Skeletal muscle tissue (tissue), 4 donors: ENCODE results near the gene NHLRC2. TPM values are rescaled to one million over a fixed set of nuclear protein-coding genes. Genes with fewer than 3 reads are reported as not detected.

Experiments
- H3K27ac ChIP-seq: one replicate; pipeline ENCODE4 v1.7.0; 2013; ENCODE audit warnings: mild to moderate bottlenecking, low read depth, low read length, inconsistent platforms
- H3K27me3 ChIP-seq, 3 donors: one replicate each; pipeline ENCODE4 v1.7.0; 2013; ENCODE audit warnings: low read length in 3 of 3; ENCODE audit not compliant: control insufficient read depth in 3 of 3, insufficient read depth in 3 of 3
- H3K36me3 ChIP-seq, 3 donors: one replicate each; pipeline ENCODE4 v1.7.0; 2013; ENCODE audit warnings: low read length in 3 of 3; ENCODE audit not compliant: control insufficient read depth in 3 of 3, insufficient read depth in 3 of 3
- H3K4me1 ChIP-seq, 3 donors: one replicate each; pipeline ENCODE4 v1.7.0; 2013; ENCODE audit warnings: low read length in 3 of 3, mild to moderate bottlenecking in 3 of 3; ENCODE audit not compliant: control insufficient read depth in 3 of 3, insufficient read depth in 3 of 3
- H3K4me3 ChIP-seq, 3 donors: one replicate each; pipeline ENCODE4 v1.7.0; 2013; ENCODE audit warnings: low read length in 3 of 3
- H3K9ac ChIP-seq, 3 donors: one replicate each; pipeline ENCODE4 v1.7.0; 2013; ENCODE audit warnings: low read length in 3 of 3, mild to moderate bottlenecking in 3 of 3, moderate library complexity in 2 of 3, low read depth in 1 of 3
- H3K9me3 ChIP-seq, 3 donors: one replicate each; pipeline ENCODE4 v1.7.0; 2013; ENCODE audit warnings: low read length in 3 of 3; ENCODE audit not compliant: control insufficient read depth in 3 of 3
- total RNA-seq: library from RNA; depleted of rRNA; stranded (reverse); fragments of >200 nt; gene quantifications from one replicate; pipeline ENCODE4 v1.2.3, GENCODE V29; 2014
- donor health status: Osteomylitis.

Gene NHLRC2
- total RNA-seq, 1 donor from 2014 or later, result 15.1 TPM

DNA sequence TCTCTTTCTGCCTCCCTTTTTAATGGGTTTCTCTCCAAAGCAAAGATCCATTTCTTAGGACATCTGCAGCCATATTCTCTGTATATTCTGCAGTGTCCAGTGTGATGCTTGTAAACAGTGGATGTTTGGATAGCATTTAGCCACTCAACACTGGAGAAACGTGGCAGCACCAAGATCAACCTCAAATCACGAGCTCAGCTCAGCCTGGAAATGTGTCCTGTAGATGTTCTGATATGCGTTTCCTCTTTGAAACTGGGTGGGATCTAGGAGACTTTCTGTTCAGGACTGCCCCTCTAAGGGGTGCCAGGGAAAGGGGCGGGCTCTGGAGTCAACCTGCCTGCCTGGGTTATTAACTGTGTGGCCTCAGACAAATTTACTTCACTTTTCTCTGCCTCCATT, 91.2 kb downstream of the NHLRC2 start:
- Histone ChIP-seq H3K4me3 (no peak overlapping the region), H3K27ac (no peak overlapping the region), H3K9me3 (no peaks in the 10 kb centered on the region), H3K36me3 (no peaks in the 10 kb centered on the region), H3K9ac (no peak overlapping the region), H3K27me3 (no peaks in the 10 kb centered on the region), H3K4me1 (no peaks in the 10 kb centered on the region)

DNA sequence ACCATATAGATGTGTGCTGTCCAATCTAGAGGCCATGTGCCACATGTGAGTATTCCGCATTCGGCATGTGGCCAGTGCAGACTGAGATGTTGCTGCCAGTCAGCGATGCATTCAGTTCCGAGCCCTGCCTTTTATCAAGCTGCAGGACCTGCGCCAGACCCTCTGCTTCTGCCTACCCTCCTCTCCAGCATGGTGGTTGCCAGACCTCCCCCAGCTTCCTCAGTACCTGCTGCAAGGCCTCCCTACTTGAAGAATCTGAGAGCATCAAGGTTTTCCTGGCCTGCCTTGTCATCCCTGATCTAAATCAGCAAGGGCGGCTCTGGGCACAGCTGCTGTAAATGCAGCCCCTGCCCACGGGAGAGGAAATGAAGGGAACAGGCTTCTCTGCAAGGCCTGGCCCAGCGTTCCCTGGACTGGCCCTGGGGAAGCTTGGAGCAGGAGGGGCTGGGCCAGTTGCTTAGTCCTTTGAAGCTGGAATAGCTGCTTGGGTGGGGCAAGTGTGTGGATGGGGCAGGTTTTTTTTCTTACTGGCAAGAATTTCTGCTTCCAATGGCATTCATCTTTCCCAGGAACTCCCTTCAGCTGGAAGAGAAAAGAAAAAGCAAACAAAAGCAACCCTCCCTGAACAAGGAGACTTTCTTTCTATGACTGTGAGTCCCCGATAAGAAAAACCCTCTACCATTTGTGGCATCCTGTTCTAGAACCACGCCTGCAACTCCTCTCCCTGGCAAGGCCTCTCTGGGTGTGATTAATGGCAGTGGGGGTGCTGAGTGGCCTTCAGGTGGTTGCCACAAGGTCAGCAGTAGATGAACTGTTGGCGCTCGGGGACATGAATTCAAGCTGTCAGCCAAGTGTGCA, 93.0 kb downstream of the NHLRC2 start:
- Histone ChIP-seq H3K36me3 (no peaks in the 10 kb centered on the region), H3K4me1 (no peaks in the 10 kb centered on the region), H3K9ac (no peak overlapping the region), H3K4me3 (no peak overlapping the region), H3K27ac (no peak overlapping the region), H3K9me3 (no peaks in the 10 kb centered on the region), H3K27me3 (no peaks in the 10 kb centered on the region)

DNA sequence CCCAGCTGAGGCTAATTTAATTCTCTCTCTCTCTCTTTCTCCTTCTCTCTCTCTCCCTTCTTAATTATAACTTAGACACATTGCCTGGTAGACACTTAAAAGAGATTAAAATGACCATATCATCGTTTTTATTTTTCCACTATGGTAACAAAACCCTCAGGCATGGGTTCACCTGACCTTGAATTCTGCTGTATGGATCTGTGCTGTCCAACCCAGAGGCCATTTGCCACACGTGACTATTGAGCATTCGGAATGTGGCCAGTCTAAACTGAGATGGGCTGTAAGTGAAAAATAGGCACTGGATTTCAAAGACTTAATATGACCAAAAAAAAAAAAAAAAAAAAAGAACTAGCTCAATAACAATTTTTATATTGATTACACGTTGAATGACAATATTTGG, 93.6 kb downstream of the NHLRC2 start:
- Histone ChIP-seq H3K9me3 (no peaks in the 10 kb centered on the region), H3K27ac (no peak overlapping the region), H3K36me3 (no peaks in the 10 kb centered on the region), H3K4me1 (no peaks in the 10 kb centered on the region), H3K4me3 (no peak overlapping the region), H3K9ac (no peak overlapping the region), H3K27me3 (no peaks in the 10 kb centered on the region)

DNA sequence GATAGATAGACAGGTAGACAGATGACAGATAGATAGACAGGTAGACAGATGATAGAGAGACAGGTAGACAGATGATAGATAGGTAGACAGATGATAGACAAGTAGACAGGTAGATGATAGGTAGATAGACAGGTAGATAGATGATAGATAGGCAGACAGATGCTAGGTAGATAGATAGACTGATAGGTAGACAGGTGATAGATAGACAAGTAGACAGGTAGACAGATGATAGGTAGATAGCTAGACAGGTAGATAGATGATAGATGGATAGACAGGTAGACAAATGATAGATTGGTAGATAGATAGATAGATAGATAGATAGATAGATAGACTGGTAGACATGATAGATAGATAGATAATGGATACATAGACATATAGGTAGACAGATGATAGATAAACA, 95.8 kb downstream of the NHLRC2 start:
- H3K36me3 ChIP-seq, result no peaks in the 10 kb centered on the region
- no peak overlapping the region for H3K9ac ChIP-seq
- no peak overlapping the region for H3K4me3 ChIP-seq
- H3K9me3 ChIP-seq, result no peaks in the 10 kb centered on the region
- no peak overlapping the region for H3K27ac ChIP-seq
- no peaks in the 10 kb centered on the region for H3K27me3 ChIP-seq
- no peaks in the 10 kb centered on the region for H3K4me1 ChIP-seq

DNA sequence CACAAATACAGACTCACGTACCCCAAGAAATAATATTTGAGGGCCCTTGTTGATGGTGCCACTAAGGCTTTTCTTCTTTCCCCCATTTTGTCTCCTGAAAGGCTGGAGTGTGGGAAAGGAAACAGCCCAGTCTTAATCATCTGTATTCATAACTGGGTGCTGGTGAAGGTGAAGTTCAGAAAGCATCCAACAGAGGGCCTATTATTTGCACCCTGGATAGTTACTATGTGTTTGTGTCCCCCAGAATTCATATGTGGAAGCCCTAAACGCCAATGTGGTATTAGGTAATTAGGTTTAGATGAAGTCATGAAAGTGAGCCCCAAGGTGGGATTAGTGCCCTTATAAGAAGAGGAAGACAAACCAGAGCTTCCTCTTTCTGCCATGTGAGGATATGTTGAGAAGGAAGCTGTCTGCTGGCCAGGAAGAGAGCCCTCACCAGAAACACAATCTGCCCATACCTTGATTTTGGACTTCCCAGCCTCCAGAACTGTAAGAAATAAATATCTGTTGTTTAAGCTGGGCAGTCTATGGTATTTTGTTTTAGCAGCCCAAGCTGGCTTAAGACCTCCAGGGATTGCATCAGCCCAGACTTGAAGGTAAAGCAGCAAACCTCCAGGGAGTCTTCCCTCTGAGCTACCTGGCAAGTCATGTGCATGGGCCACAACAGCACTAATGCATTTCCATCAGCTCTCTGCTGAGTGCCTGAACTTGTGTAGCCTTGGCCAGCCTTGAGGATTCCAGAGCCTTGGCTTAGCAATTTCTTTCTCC, 99.2 kb downstream of the NHLRC2 start:
- Histone ChIP-seq H3K27me3 (no peaks in the 10 kb centered on the region), H3K4me1 (peaks cover 0 to 4% (median 3%) of the 10 kb centered on the region in 3 donors), H3K27ac (no peak overlapping the region), H3K9ac (no peak overlapping the region), H3K36me3 (no peaks in the 10 kb centered on the region), H3K9me3 (no peaks in the 10 kb centered on the region), H3K4me3 (no peak overlapping the region)

DNA sequence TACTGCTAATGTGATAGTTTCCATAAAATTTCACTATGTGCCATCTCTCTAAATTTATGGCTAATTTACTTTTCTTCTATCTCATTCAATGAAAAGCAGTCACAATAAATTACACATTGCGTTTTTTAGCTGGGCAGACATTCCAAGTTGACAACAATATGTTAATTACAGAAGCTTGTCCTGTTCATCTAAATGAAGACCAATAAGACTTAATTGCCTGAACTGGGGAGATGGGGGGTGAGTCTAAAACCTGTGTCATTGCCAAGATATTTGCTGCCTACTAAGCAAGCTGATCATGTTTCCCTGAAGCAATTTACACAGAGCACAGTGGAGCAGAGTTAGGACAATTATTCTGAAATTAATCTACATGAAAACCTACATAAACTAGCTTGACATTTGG, 99.9 kb downstream of the NHLRC2 start:
- Histone ChIP-seq H3K36me3 (no peaks in the 10 kb centered on the region), H3K27me3 (no peaks in the 10 kb centered on the region), H3K9ac (no peak overlapping the region), H3K9me3 (no peaks in the 10 kb centered on the region), H3K4me1 (peaks cover 0 to 8% (median 4%) of the 10 kb centered on the region in 3 donors), H3K27ac (no peak overlapping the region), H3K4me3 (no peak overlapping the region)

DNA sequence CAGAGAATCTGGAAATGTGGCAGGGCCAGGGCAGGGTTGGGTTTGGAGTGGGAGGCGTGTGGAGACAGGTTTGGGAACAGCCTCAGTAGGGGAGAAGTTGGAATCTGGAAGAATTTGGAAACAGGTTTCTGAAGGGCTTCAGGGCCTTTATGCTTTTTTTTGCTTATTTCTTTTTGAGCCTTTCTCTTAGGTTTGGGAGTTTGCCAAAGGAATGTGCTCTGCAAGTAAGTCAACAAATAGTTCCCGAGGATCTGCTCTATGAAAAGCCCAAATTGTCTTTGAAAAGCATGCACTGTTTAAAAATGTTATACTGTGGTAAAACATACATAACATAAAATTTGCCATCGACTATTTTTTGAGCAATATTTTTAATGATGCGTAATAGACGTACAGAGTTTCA, 102.6 kb downstream of the NHLRC2 start:
- H3K9me3 ChIP-seq, result no peaks in the 10 kb centered on the region
- no peaks in the 10 kb centered on the region for H3K36me3 ChIP-seq
- no peak overlapping the region for H3K9ac ChIP-seq
- peaks cover 0 to 9% (median 8%) of the 10 kb centered on the region in 3 donors for H3K4me1 ChIP-seq
- no peak overlapping the region for H3K4me3 ChIP-seq
- no peaks in the 10 kb centered on the region for H3K27me3 ChIP-seq
- no peak overlapping the region for H3K27ac ChIP-seq

DNA sequence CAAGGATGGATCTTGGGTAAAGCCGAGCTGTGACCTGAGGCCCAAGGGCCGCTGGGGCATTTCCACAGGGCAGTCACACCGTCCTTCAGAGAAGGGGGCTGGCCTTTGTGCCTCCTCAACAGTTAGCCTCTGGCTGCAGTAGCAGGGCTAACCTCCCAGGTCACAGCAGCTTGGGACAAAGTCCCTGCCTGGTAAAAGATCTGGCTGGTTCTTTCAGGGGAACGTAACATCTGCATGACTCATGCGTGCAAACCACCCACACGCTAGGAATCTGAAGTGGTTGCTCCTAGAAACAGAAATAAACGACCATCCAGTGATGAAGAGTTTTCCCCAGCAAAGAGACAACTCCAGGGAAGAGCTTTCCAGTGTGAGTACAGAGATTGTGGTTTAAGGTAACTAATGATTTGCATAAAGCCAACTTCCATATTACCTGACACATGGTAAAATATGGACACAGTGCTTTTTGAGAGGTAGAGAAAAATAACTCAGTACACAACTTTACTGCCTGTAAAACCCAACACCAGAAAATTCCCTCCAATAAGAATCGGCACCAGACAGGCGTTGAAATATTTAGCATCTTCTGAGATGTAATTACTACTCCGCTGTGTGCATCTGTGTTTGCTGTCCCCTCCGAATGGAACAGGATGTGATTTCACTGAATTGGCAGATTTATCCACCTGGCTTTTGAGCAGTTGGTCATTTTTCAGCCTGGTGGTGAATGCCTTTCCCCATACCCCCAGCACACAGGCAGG, 104.3 kb downstream of the NHLRC2 start:
- peaks cover 0 to 9% (median 8%) of the 10 kb centered on the region in 3 donors for H3K4me1 ChIP-seq
- no peaks in the 10 kb centered on the region for H3K9me3 ChIP-seq
- no peak overlapping the region for H3K4me3 ChIP-seq
- H3K27ac ChIP-seq, result no peak overlapping the region
- no peaks in the 10 kb centered on the region for H3K36me3 ChIP-seq
- no peaks in the 10 kb centered on the region for H3K27me3 ChIP-seq
- no peak overlapping the region for H3K9ac ChIP-seq

DNA sequence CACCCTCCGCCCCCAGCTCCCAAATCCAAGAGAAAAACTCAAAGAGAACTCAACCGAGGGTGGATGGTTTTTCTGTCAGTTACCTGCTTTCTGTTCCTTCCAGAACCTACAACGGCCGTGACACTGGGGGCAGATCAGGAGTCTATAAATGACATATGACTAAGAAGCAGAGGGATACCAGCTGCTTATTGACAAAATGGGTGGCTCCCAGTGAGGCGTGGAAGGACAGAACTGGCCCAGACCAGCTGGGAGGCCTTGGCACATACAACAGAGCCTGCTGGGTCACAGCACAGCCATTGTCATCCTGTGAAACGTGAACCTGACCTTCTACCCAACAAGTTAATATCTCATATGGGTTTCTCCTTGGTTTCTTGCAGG, 104.9 kb downstream of the NHLRC2 start:
- Histone ChIP-seq H3K9me3 (no peaks in the 10 kb centered on the region), H3K36me3 (no peaks in the 10 kb centered on the region), H3K9ac (no peak overlapping the region), H3K4me1 (peaks cover 0 to 9% (median 8%) of the 10 kb centered on the region in 3 donors), H3K27ac (no peak overlapping the region), H3K4me3 (no peak overlapping the region), H3K27me3 (no peaks in the 10 kb centered on the region)
